GM11168 (cell line): Measurements from ENCODE around the gene INKA1.
"Not testable (repeated sequence)": the region's sequence is repeated elsewhere in the genome, so short reads cannot be mapped to it uniquely, and the experiment has no call there.

Source experiments
- in situ Hi-C: fragments of 300-500 bp; cut with MboI; formaldehyde crosslinking; loops from one replicate; pipeline ENCODE4 v1.12.0; 2022; ENCODE audit warnings: low sequenced_read_pairs; ENCODE audit not compliant: unreplicated experiment

INKA1 gene

DNA sequence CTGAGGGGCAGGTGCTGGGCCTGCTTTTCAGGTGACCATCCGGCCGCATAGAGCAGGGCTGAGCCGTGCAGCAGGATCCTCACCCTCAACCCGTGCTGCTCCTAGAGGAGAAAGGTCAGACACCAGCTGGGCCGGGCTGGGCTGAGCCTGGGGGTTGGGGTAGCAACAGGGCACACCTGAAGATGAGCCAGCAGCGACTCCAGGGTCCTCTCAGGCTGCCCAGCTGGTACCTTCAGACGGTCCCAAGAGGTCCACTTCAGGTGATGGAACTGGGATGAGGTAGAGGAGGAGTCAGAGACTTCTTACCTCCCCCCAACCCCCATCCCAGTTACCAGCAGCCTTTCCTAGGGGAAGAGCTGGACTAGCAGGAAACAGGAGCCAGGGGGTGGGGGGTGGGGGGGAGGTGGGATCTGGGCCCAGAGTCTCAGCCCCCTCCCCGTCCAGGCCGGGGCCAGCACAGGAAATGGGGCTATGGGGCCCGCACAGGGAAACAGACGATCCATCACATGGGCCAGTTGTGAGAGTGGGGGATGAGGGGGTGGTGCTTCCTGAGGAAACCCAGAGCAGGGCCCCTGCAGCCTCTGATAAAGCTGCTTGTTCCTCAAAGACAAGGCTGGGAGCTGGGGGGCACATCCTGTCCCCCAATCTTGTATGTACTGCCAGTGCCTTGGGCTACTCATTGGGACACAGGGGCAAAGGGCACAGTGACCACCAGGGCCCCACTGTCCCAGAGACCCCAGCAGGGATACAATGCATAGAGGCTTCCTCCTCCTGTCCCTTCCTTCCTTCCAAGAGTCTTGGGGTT is 3.0 kb downstream of the INKA1 start:
- in situ Hi-C loops = no loop called here

GRCh38 chr3:49806850-49807249 is 3.8 kb downstream of the INKA1 start:
- in situ Hi-C loops = no loop called here

DNA sequence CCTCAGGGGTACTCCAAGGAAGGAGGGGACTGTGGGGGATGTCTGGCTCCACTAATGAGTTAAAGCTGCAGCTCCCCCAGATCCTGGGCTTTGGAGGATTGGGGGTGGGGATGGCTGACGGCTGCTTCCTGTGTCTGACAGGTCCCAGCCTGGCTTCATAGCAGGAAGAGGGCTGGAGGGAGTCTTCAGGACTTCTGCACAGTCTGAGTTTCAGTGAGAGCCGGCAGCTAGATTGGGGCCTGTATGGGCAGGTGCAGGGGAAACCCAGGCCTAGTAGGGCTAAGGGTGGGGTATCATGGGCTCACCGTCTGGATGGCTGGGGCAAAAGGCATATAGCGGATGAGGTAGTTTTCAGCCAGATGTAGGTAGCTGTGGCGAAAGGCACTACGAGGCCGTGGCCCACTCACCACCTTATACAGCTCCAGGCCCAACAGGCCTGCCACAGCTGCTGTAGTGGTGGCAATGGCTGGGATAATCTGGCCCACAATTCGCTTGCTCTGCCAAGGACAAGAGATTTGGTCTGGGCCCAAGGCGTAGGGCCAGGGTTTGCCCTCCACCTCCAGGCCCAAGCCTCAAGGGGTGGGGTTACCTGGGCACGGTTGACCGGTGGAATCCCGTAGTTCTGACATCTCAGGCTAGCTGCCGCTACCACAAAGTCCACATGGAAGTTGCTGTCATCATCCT is 4.5 kb downstream of the INKA1 start:
- in situ Hi-C loops = no loop called here

DNA sequence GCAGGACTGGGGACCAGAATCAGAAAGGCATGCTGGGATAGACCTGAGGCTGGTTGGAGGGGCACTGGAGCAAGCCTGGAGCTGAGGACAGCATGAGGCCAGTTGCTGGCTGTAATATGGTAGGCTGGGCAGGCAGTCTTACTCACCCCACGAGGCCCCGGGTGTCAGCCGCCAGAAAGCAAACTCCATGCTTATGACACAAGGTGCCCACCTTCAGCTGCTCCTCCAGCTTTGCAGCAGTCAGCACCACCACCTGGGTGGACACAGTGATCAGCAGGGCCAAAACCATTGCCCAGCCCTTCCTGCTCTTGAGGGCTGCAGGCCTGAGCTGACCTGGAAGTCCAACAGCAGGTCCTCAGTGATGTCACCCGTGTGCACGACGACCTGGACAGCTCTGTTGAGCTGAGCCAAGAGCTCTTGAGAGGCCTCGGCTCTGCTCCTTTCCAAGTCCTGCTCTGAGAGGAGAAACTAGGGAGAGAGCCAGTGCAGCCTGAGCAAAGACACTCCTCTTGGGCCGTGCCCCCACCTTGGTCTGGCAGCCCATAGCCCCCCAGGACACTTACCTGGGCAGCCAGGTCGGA is 9.9 kb downstream of the INKA1 start:
- in situ Hi-C loops = no loop called here

DNA sequence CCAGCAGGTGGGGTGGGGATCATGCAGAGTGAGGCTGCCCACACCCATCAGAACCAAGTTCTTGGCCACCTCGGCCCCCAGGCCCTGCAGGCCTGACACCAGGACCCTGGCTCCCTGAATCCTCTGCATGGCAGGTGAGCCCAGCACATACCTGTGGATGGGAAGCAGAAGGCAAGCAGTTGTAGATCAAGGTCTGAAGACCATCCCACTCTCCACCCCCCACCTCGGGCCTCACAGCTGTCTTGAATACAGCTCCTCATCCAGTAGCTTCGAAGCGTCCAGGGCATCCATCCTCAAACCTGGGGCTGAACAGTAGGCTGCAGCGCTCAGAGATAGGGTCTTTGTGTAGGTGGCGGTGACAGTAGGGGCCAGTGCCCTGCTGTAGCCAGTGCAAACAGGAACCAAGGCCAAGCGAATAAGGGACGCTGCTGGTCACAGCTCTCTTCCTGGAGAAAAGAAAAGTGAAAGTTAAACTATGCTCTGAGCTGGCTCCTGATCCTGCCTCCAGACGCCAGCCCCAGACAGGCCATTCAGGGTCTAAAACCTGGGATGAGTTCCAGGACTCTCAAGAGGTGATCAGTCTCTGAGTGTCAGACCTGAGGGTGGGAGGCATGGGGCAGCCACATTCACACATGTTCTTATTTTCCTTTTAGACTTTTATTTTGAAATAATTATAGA is 10.6 kb downstream of the INKA1 start, which contains the start of gene UBA7:
UBA7 (minus strand) TSS at position 457 of the 678 bp plus-strand sequence; CDS start at position 291, 166 bp downstream.
- in situ Hi-C loops = no loop called here

DNA sequence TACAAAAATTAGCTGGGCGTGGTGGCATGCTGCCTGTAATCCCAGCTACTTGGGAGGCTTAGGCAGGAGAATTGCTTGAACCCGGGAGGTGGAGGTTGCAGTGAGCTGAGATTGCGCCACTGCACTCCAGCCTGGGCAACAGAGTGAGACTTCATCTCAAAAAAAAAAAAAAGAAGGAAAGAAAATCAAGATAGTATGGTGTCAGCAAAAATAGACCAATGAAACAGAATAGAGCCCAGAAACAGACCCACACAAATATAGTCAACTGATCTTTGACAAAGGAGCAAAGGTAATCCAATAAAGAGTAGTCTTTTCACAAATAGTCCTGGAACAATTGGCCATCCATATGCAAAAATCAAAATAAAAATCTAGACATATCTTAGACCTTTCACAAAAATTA is 20.1 kb downstream of the INKA1 start:
- in situ Hi-C loops = not testable (repeated sequence)

DNA sequence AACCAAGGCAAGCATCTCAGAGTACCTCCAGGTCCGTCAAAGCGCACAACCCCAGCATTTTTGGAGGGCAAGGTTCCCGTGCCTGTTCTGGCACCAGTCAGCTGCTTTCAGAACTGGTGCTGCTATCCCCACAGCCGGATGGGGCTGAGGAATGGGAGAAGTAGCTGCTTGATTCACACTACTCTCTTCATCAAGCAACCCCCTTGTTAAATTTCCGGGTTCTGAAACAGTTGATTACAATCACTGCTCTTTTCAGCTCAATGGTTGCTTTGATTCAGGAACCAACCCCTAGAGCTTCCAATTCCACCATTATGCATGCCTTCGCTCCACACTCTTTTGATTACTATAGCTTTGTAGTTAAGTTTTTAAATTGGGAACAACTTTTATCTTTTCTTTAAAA is 23.0 kb downstream of the INKA1 start:
- in situ Hi-C loops = no loop called here

DNA sequence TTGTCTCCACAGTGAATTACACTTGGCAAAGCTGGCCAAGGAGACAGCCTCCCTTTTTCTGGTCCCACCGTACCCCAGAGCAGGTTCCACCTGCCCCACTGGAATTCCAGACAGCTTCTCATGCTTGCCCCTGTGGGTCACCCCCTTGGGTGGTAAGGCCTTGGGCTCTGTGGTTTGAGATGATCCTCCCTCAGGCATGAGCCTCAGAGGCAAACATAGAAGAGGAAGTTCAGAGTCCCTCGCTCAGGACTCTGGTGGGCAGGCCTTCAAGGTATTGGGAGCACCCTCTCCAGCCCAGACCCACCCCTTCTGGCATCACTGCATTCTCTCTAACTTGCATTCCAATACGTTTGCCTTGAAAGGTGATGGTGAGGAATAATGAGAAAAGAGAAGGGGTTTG is 28.3 kb downstream of the INKA1 start:
- in situ Hi-C loops = no loop called here

- in situ Hi-C loops = no loop called here
These were observed 36.2 kb downstream of the INKA1 start for GRCh38 chr3:49839193-49839809.

- in situ Hi-C loops = no loop called here
These were observed 37.3 kb downstream of the INKA1 start for GRCh38 chr3:49840388-49840787.

DNA sequence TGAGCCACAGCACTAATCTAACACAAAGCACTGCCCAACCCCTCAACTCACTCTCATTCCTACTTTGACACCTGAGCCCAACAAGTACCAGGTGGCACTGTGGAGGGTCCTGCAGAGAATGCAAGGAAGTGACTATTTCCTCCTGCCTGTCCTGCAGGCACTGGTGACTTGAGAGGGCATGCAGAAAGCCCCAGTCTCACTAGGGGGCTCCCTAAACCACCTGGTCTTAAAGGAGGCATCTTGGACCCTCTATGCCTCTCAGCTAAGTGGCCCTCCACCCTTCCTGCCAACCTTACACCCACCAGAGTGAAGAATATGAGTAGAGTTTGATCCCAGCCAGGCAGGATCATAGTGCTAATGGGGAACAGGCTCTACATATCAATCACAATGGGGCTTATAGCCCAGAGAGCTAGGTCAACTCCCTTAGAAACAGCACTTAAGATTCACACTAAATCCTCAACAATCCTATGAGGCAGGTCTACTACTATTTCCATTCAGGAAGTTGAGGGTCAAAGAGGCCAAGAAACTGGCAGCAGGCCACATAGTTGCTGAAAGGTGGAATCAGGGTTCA is 38.1 kb downstream of the INKA1 start:
- in situ Hi-C loops = no loop called here

- in situ Hi-C loops = no loop called here
These were observed 38.7 kb downstream of the INKA1 start for GRCh38 chr3:49841806-49842205.

DNA sequence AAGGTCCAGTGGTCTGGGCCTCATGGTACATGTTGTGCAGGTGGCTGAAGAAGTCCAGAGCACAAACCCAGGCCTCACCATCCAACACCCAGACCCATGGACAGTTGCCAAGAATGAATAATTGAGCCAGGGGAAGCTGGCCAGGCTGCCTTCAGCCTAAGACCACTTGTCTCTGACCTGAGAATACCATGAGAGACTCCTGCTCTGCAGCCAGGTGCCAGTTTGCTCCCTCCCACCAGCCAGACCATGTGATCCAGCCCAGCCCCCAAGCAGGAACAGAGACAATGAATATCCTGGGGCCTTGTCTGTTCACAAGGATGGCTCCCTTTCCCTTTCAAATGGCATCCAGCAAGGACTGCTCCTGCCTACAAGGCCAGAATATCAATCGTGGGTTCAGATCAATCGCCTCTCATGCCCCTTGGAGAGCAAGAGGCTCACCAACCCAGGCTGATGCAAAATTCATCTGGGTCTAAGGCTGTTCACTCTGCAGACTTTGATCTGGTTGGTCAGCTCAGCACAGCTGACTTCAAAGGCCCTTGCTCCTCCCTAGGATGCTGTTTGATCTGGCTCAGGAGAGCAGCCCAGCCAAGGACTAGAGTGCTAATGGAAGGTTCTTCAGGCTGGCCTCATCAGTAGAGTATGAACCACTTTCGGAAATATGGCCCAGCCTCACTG is 39.9 kb downstream of the INKA1 start:
- in situ Hi-C loops = no loop called here

DNA sequence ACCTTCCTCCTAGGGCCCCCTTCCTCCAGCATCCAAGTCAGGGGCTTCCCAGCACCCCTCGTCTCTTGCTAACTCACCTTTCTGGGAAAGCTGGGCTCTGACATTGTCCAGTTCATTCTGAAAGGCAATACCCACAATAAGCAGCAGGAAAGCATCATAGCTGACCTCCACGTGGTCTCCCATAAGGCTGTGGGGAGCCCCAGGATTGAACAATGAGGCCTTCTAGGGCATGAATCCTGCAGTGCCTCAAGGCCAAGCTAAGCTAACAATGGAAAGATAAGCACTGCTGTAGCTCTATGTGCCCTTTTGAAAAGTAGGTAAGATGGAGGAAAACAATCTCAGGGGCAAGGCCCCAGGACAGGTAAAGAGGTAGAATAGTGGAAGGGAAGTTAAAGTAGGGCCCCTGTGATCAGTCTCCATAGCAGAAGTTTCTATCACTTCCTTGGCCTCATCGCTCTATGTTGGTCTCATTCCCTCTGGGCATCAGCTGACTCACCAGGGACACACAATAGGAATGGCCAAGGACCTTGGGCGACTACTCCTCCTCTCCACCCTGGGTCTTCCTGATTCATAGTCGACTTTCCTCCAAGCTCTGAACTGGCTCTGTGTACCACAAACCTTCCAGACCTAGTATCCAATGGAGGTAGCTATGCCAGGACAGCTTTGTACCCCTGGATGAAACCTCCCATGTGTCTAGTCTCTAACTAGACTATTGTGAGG is 41.6 kb downstream of the INKA1 start:
- in situ Hi-C loops = no loop called here

DNA sequence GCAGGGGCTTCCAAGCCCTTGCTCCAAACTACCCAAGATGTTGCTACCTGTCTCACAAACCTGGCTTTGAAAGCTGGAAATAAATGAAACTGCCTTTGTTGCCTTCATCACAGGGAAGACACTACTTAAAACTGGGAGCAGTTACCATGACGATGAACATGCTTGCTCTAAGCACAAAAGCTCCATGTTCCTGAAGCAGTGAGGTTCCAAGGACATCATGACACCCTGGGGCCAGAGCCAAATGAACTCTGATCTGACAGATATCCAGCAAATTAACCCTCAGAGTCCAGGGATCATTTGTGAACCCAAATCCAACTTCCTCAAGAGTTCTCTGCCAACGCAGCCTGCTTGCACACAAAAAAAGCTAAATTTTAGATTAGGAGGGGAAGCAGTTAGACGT is 42.6 kb downstream of the INKA1 start:
- in situ Hi-C loops = no loop called here
